ENCODE measurements around the gene ANKRD60.

DNA sequence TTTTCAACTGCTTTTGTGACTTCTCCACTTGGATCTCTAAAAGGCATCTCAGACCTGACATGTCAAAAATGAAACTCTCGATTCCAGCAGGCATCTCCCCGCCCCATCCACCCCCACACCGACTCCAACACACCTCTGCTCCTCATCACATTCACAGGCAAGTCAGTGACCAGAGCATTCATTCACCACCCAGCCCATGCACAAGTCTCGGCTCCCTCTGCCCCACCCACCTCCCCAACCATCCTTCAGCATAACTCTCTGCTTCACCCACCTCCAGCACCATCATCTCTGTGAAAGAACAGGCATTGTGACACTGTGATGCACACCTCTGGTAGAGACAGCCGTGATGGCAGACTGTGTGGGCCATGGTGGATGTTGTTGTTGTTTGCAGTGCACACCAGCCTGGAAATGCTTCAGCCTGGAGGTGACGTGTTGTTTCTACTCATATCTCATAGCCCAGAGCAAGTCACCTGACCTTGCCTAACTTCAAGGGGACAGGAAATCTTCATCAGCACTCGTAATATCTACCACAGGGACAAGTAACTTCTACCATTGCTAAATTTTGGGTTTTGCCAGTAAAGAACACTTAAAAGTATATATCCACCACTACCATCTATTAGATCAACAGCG is 56.5 kb downstream of the ANKRD60 start:
- TF ChIP-seq, protein P1, sequence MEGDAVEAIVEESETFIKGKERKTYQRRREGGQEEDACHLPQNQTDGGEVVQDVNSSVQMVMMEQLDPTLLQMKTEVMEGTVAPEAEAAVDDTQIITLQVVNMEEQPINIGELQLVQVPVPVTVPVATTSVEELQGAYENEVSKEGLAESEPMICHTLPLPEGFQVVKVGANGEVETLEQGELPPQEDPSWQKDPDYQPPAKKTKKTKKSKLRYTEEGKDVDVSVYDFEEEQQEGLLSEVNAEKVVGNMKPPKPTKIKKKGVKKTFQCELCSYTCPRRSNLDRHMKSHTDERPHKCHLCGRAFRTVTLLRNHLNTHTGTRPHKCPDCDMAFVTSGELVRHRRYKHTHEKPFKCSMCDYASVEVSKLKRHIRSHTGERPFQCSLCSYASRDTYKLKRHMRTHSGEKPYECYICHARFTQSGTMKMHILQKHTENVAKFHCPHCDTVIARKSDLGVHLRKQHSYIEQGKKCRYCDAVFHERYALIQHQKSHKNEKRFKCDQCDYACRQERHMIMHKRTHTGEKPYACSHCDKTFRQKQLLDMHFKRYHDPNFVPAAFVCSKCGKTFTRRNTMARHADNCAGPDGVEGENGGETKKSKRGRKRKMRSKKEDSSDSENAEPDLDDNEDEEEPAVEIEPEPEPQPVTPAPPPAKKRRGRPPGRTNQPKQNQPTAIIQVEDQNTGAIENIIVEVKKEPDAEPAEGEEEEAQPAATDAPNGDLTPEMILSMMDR (IDR thresholded peaks at IDR 0.05), result no peak
- TF ChIP-seq ARID4B (CRISPR knock-in tag; IDR thresholded peaks at IDR 0.05; ENCODE audit: borderline replicate concordance), result no peak
- no peak for TF ChIP-seq TCF7 (CRISPR knock-in tag; IDR thresholded peaks at IDR 0.05; ENCODE audit: low read depth)
- TF ChIP-seq, protein P2, sequence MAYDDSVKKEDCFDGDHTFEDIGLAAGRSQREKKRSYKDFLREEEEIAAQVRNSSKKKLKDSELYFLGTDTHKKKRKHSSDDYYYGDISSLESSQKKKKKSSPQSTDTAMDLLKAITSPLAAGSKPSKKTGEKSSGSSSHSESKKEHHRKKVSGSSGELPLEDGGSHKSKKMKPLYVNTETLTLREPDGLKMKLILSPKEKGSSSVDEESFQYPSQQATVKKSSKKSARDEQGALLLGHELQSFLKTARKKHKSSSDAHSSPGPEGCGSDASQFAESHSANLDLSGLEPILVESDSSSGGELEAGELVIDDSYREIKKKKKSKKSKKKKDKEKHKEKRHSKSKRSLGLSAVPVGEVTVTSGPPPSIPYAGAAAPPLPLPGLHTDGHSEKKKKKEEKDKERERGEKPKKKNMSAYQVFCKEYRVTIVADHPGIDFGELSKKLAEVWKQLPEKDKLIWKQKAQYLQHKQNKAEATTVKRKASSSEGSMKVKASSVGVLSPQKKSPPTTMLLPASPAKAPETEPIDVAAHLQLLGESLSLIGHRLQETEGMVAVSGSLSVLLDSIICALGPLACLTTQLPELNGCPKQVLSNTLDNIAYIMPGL (CRISPR knock-in tag; IDR thresholded peaks at IDR 0.05), result no peak
- TF ChIP-seq MYBL2 (CRISPR knock-in tag; IDR thresholded peaks at IDR 0.05), result no peak
- TF ChIP-seq, protein P3, sequence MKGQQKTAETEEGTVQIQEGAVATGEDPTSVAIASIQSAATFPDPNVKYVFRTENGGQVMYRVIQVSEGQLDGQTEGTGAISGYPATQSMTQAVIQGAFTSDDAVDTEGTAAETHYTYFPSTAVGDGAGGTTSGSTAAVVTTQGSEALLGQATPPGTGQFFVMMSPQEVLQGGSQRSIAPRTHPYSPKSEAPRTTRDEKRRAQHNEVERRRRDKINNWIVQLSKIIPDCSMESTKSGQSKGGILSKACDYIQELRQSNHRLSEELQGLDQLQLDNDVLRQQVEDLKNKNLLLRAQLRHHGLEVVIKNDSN (CRISPR knock-in tag; IDR thresholded peaks at IDR 0.05), result no peak
- no peak for TF ChIP-seq PRDM15 (CRISPR knock-in tag; IDR thresholded peaks at IDR 0.05)
- TF ChIP-seq, protein P4, sequence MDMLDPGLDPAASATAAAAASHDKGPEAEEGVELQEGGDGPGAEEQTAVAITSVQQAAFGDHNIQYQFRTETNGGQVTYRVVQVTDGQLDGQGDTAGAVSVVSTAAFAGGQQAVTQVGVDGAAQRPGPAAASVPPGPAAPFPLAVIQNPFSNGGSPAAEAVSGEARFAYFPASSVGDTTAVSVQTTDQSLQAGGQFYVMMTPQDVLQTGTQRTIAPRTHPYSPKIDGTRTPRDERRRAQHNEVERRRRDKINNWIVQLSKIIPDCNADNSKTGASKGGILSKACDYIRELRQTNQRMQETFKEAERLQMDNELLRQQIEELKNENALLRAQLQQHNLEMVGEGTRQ (CRISPR knock-in tag; IDR thresholded peaks at IDR 0.05), result no peak
- no peak for TF ChIP-seq ATF2 (CRISPR knock-in tag; IDR thresholded peaks at IDR 0.05; ENCODE audit: borderline replicate concordance, low read depth)

All from WTC11 (cell line).